LNCAP (cell line): ENCODE results near the gene GBX2.

Experiments used
- TF ChIP-seq, protein P1 (sequence below): fragments of 450-650 bp; IDR thresholded peaks from 2 replicates; pipeline ENCODE4 v1.5.1; 2017; ENCODE audit warnings: mild to moderate bottlenecking

GBX2 gene

DNA sequence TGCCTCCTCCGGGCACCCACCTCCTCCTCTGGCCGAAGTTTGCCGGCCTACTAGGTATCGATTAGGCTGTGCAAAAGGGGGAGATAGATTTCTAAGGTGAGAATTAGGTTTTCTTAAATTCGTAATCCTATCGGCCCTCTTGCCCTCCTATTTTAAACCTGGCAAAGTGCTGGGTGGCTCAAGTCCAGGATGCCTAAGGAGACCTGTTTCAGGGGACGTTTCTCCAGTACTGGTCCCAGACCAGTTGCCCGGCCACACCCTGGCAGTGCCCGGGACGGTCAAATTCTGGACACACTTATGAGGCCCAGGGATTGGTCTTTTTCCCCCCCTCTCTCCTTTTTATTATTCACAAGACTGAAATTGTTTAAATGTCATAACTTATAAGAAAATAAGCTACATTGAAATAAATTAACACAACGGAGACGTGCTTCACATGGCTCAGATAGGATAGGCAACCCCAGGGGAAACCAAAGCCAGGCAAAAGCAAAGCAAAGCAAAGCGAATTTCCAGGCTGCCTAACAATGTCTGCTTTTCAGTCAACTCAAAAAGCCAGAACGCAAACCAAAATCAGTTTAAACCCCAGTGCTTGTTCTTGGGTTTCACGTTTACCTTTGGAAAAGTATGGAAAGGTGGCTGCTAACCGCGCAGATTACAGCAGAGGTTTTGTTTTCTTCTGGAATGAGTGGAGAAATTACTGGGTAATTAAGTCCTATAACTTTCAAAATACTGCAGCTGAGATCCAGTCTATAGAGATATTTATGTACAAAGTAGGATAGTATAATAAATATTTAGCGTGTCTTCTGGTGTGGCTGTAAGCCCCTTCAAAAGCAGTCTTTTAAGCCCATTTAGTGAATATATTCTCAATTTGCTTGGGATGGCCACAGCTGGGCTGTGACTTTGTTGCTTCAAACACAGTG is 3.0 kb downstream of the GBX2 start:
- TF ChIP-seq, protein P1, sequence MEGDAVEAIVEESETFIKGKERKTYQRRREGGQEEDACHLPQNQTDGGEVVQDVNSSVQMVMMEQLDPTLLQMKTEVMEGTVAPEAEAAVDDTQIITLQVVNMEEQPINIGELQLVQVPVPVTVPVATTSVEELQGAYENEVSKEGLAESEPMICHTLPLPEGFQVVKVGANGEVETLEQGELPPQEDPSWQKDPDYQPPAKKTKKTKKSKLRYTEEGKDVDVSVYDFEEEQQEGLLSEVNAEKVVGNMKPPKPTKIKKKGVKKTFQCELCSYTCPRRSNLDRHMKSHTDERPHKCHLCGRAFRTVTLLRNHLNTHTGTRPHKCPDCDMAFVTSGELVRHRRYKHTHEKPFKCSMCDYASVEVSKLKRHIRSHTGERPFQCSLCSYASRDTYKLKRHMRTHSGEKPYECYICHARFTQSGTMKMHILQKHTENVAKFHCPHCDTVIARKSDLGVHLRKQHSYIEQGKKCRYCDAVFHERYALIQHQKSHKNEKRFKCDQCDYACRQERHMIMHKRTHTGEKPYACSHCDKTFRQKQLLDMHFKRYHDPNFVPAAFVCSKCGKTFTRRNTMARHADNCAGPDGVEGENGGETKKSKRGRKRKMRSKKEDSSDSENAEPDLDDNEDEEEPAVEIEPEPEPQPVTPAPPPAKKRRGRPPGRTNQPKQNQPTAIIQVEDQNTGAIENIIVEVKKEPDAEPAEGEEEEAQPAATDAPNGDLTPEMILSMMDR: no peak

DNA sequence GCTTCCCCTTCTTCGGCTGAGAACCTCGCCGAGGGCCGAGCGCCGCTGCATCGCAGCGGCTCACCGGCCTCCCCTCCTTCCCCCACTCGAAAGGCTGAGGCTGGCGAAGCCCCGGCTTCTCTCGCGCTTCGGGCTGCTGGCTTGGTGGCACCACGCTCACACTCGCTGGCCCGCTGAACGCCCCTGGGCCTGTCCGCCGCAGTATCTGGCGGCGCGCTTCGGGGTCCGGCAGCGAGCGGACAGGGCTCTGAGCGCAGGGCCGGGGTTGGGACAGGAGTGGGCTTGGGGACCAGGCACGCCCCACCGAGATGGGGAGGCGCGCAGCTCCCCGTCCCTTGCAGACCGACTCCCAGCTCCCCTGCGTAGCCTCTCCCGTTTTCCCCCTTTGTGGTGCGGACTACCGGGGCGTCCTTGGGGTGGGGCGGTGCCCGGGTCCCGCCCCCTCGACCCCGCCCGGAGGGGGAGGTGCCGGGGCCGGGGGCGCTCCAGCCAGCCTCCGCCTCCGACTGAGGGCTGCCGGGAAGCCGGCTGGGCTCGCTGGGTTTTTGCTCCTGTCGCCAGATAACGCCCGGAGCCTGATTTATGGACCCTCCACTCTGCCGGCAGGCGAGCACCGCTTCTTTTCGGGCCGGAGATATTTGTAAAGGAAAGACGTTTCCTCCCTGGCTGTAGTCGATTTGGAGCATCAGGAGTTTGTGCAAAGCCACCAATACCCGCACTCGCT is 3.8 kb downstream of the GBX2 start:
- TF ChIP-seq, protein P1: no peak

DNA sequence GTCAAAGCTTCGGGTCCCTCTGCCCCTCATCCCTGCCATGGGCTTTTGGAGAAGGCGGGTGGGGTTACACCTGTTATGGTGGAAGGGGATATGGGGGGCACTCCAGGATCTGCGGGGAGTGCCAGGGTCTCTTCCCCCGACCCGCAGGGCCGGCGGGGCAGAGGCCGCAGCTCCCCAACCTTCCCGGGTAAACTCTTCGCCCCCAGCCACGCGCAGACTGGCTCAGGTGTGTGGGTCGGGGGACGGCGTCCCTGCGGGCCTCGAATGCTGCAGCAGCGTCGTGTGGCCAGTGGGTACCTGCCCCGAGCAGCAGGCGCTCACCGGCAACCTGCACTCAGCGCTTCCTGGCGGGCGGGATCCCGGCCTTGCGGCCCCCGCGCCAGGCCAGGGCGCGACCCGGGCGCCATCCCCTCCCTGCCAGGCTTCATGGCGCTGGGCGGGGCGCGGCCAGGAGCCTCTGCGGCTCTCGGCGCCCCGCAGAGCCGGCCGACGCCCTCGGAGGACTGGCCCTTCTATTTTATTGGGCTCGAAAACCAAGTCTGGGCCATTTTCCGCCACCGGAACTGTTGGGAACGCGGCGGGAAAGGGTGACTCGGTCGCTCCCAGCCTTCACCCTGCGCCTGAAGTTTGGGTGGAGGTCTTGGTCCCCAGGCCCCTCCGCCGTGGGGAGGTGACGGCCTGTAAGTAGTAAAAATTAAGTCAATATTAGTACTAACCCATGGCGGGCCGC is 4.5 kb downstream of the GBX2 start:
- TF ChIP-seq, protein P1: no peak

DNA sequence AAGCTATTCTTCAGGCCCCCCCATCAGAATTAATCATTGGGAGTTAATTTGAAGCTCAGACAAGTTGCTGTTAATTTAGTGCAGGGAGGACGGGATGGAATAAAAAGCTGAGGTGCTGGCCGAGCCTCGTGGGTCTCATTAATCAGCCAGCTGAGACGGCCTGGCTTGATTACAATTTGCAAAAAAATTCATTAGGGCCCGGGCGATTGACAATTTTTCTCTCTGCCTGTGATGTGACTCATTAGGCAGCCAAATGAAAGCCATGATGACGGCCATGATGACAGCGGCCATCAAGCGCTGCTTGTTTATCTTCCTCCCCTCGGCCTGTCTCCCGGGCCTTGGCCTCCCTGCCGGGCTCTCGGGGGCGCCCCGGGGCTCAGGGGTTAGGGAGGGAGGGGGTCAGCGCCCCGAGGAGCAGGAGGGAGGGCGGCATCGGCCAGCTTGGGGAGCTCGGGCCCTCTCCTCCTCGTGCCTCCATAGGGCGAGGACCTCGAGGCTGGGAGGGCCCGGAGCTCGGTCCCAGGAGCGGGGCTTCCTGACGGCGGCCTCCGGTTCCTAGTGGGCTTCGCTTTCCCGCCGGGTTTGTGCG is 5.2 kb downstream of the GBX2 start:
- TF ChIP-seq, protein P1: no peak

DNA sequence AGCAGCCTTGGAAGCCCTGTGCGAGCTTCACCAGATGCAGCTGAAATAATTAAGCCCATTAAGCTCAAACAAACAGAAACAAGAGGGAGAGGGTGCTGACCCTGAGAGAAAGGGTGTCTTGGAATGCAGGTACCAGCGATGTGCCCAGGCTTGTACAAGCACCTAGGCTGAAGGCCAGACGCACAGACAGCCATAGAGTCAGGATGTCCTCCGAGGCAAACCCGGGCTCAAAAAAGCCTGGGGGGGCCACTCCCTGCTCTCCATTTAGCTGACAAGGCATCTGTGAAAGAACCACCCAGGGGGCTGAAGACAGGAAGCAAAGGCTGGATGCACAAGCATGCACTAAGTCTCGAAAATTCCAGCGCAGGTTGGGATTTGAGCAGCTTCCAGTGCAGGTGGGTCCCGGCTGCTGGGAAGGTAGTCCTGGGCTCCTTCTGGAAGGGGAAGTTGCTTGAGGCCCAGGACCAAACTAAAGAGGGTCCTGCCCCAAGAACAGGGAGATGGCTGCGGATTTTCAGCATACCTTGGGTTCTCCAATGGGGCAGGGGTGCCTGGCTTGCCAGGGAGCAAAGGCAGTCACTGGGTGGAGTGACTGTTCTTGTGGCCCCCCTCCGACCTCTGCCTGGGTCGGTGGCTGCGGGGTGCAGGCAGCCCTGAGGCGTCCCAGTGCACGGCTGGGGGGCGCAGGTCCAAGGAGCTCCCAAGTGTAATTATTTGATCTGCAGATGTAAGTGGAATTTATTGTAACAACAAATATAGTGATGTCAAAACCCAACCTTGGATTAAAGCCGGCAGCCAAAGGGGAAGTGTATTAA is 5.9 kb downstream of the GBX2 start:
- TF ChIP-seq, protein P1: no peak

DNA sequence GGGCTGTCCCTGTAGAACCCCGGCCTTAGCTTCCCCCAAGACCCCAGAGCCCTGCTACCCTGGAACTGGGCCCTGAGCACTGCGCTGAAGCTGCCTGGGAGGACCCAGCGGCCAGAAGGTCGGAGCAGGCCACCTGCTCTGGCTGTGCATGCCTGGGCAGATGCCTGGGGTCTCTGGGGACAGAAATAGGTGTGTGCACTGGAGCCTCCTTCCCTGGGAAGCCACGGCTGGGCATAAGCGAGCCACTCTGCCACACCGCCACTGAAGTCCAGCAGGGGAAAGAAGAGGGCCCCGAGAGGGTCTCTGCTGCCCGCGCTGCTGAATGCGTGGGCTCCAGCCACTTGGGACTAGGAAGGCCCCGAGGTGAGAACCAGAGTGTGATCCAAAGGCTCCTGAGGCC is 6.7 kb downstream of the GBX2 start:
- TF ChIP-seq, protein P1: no peak
